HL-60 (cell line): Measurements from ENCODE around the gene TRIML1.

Source experiments
- DNase-seq, 2 experiments: peaks; one replicate each; pipeline ENCODE4 v3.0.0-alpha.2; 2010 to 2020; ENCODE audit warnings: low read depth in 1 of 2, low spot score in 1 of 2
- H3K27ac ChIP-seq: fragments of 250-450 bp; sonication (Bioruptor Pico); replicated peaks from 2 replicates; pipeline ENCODE4 v1.5.1; 2020; ENCODE audit warnings: mild to moderate bottlenecking, moderate library complexity
- H3K27me3 ChIP-seq: fragments of 250-450 bp; sonication (Bioruptor Pico); 2 replicates; pipeline ENCODE4 v1.5.1; 2021; ENCODE audit warnings: mild to moderate bottlenecking, moderate library complexity; ENCODE audit not compliant: insufficient read depth, poor library complexity, severe bottlenecking
- H3K4me3 ChIP-seq: replicated peaks from 2 replicates; pipeline ENCODE4 v1.5.1; 2011; ENCODE audit warnings: mild to moderate bottlenecking, control low read depth, low read length; ENCODE audit not compliant: insufficient read depth
- CTCF ChIP-seq: IDR thresholded peaks from one replicate; pipeline ENCODE4 v1.5.1; 2011; ENCODE audit warnings: low read length, control low read depth, inconsistent platforms; ENCODE audit not compliant: insufficient read depth
- GABPA ChIP-seq: IDR thresholded peaks from 2 replicates; pipeline ENCODE4 v1.6.1; 2012; ENCODE audit warnings: low read depth
- POLR2AphosphoS5 ChIP-seq: IDR thresholded peaks from 2 replicates; pipeline ENCODE4 v1.6.1; 2012; ENCODE audit warnings: low read depth
- REST ChIP-seq: IDR thresholded peaks from 2 replicates; pipeline ENCODE4 v1.6.1; 2012; ENCODE audit warnings: low read depth; ENCODE audit not compliant: insufficient replicate concordance
- SPI1 ChIP-seq: IDR thresholded peaks from 2 replicates; pipeline ENCODE4 v1.6.1; 2012; ENCODE audit warnings: low read depth, mild to moderate bottlenecking, borderline replicate concordance

Gene TRIML1

GRCh38 chr4:188196134-188196735 lies 57.0 kb downstream of the TRIML1 start:
- Histone ChIP-seq H3K27ac (no peak overlapping the region), H3K4me3 (no peak overlapping the region), H3K27me3 (no peaks in the 10 kb centered on the region)
- no peak for DNase-seq
- TF ChIP-seq GABPA (no peak), REST (no peak), CTCF (no peak), SPI1 (no peak), POLR2AphosphoS5 (no peak)
